Upper lobe of right lung (tissue), 1 donor: Measurements from ENCODE around the gene SCAMP3. TPM values are rescaled to one million over a fixed set of nuclear protein-coding genes. Genes with fewer than 3 reads are reported as not detected.
A peak's percentile ranks its signal among the peaks of the same experiment; 100 is the strongest.
"Not testable (repeated sequence)": the region's sequence is repeated elsewhere in the genome, so short reads cannot be mapped to it uniquely, and the experiment has no call there.

Source experiments
- ATAC-seq: fragments of 200-7000 bp; cut with Tn5 transposase; one replicate; pipeline ENCODE4 v1.9.1; 2020; ENCODE audit warnings: mild to moderate bottlenecking, moderate library complexity
- DNase-seq: peaks from one replicate; pipeline ENCODE4 v3.0.0-alpha.2; 2020
- H3K27ac ChIP-seq: fragments of 200-600 bp; one replicate; pipeline ENCODE4 v1.8.0; 2022
- H3K27me3 ChIP-seq: fragments of 200-600 bp; one replicate; pipeline ENCODE4 v1.8.0; 2022; ENCODE audit warnings: mild to moderate bottlenecking
- H3K36me3 ChIP-seq: fragments of 200-600 bp; one replicate; pipeline ENCODE4 v1.8.0; 2022
- H3K4me1 ChIP-seq: fragments of 200-600 bp; one replicate; pipeline ENCODE4 v1.8.0; 2022
- H3K4me3 ChIP-seq: fragments of 200-600 bp; one replicate; pipeline ENCODE4 v1.8.0; 2022; ENCODE audit warnings: mild to moderate bottlenecking
- H3K9me3 ChIP-seq: fragments of 200-600 bp; one replicate; pipeline ENCODE4 v1.8.0; 2022
- intact Hi-C: fragments of 100-400 bp; cut with DNase I; formaldehyde crosslinking; loops from one replicate; pipeline ENCODE4 v1.11.0; 2022
- total RNA-seq: library from RNA; stranded (reverse); fragmentation: NEBNext Ultra II Directional; extraction: Animal tissue kit (Norgen Biotek cat#: 25700); gene quantifications from one replicate; pipeline ENCODE4 v1.2.1, GENCODE V29; 2021
- TF ChIP-seq, protein P1 (sequence below): fragments of 200-600 bp; IDR thresholded peaks from one replicate; pipeline ENCODE4 v1.8.0; 2022; ENCODE audit warnings: antibody characterized with exemption
- donor health status: DM: no; HTN: yes; CAD: no; lungs with severe emphysema.

The SCAMP3 gene
- total RNA-seq, 1 donor from 2014 or later = 70.9 TPM

GRCh38 chr1:155296661-155297060, 34.5 kb upstream of the SCAMP3 start:
- Histone ChIP-seq H3K4me3 (no peak overlapping the region), H3K9me3 (no peaks in the 10 kb centered on the region), H3K36me3 (no peaks in the 10 kb centered on the region), H3K4me1 (no peaks in the 10 kb centered on the region), H3K27ac (no peak overlapping the region), H3K27me3 (peaks cover 34% of the 10 kb centered on the region)
- DNase-seq = no peak
- intact Hi-C loops = no loop called here
- ATAC-seq = no peak
- TF ChIP-seq, protein P1, sequence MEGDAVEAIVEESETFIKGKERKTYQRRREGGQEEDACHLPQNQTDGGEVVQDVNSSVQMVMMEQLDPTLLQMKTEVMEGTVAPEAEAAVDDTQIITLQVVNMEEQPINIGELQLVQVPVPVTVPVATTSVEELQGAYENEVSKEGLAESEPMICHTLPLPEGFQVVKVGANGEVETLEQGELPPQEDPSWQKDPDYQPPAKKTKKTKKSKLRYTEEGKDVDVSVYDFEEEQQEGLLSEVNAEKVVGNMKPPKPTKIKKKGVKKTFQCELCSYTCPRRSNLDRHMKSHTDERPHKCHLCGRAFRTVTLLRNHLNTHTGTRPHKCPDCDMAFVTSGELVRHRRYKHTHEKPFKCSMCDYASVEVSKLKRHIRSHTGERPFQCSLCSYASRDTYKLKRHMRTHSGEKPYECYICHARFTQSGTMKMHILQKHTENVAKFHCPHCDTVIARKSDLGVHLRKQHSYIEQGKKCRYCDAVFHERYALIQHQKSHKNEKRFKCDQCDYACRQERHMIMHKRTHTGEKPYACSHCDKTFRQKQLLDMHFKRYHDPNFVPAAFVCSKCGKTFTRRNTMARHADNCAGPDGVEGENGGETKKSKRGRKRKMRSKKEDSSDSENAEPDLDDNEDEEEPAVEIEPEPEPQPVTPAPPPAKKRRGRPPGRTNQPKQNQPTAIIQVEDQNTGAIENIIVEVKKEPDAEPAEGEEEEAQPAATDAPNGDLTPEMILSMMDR = no peak

DNA sequence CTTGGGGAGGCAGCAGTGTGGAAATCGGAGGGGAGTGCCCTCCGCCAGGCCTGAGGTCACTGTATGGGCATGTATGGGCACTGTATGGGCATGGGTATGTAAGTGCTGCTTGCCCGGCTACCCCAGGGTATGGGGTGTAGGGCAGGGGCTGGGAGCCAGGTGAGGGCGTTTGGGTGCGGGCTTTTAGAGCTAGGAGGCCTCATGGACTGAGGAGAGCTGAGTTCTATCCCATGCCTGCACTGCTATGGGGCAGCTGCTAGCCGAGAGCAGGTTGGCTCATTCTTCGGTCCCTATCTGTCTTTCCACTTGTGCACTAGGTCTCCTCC, 33.7 kb upstream of the SCAMP3 start:
- intact Hi-C loops = no loop called here
- Histone ChIP-seq H3K4me1 (no peaks in the 10 kb centered on the region), H3K27ac (no peak overlapping the region), H3K36me3 (no peaks in the 10 kb centered on the region), H3K27me3 (peaks cover 34% of the 10 kb centered on the region), H3K4me3 (no peak overlapping the region), H3K9me3 (no peaks in the 10 kb centered on the region)
- DNase-seq = no peak
- ATAC-seq = no peak
- TF ChIP-seq, protein P1 = no peak

DNA sequence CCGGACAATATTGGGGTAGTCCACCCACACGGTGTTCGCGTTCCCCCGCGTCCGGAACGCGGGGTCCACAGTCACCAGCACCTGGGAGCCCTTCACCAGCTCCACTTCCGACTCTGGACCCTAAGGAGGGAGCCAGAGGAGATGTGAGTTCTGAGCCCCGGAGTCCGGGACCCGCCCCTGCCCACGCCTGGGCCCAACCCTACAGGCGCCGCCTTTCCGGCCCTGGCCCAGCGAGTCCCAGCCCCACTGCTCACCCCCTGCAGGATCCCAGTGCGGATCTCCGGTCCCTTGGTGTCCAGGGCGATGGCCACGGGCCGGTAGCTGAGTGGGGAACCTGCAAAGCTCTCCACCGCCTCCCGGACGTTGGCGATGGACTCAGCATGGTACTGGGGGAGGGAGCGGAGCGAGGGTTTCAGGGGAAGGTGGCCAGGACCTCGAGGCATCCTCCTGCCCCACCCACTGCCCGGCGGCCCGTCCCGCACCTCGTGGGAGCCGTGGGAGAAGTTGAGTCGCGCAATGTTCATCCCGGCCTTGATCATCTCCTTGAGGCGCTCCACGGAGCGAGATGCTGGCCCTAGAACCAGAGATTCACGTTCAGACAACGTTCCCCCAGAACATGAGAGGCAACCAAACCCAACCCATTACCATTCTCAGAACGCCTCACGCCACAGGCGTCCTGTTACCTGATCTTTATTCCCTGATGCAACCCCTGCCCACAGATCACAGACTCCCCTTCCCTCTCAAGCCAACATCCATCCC, 33.2 kb upstream of the SCAMP3 start:
- intact Hi-C loops = no loop called here
- no peak overlapping the region for H3K4me3 ChIP-seq
- no peaks in the 10 kb centered on the region for H3K36me3 ChIP-seq
- peak; percentile 48 for ATAC-seq
- H3K4me1 ChIP-seq = no peaks in the 10 kb centered on the region
- DNase-seq = no peak
- no peak overlapping the region for H3K27ac ChIP-seq
- peaks cover 34% of the 10 kb centered on the region for H3K27me3 ChIP-seq
- no peaks in the 10 kb centered on the region for H3K9me3 ChIP-seq
- TF ChIP-seq, protein P1 = no peak

GRCh38 chr1:155294520-155295182, 32.5 kb upstream of the SCAMP3 start:
- Histone ChIP-seq H3K27me3 (peaks cover 34% of the 10 kb centered on the region), H3K4me3 (no peak overlapping the region), H3K27ac (no peak overlapping the region), H3K9me3 (no peaks in the 10 kb centered on the region), H3K36me3 (no peaks in the 10 kb centered on the region), H3K4me1 (no peaks in the 10 kb centered on the region)
- ATAC-seq (peak; percentile 33), DNase-seq (no peak)
- intact Hi-C loops = no loop called here
- TF ChIP-seq, protein P1 = no peak

DNA sequence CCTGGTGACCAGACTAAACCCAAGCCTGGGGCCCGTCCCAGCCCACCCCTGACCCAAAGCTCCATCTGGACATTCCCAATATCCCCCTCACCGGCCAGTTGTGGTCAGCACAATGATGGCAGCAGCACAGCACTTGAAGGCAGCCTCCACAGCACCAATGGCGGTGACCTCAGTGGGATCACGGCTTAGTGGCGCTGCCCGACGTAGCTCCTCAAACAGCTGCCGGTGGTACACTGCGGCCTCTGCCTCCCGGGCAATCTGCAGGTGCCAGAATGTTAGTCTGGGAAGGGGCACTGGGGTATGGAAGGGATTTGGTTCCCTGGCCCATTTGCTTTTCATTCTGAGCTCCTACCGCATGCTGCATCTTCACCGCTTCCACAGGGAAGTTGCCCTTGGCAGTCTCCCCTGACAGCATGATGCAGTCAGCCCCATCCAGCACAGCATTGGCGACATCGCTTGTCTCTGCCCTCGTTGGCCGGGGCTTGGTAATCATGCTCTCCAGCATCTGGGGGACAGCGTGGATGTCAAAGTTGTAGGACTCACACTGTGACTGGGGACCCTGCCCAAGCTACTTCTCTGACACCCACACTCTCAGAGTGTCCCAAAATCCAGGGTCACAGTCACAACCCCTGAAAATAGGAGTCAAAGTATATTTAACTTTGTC, 31.1 kb upstream of the SCAMP3 start:
- H3K4me3 ChIP-seq = no peak overlapping the region
- H3K4me1 ChIP-seq = no peaks in the 10 kb centered on the region
- H3K9me3 ChIP-seq = no peaks in the 10 kb centered on the region
- no peak overlapping the region for H3K27ac ChIP-seq
- intact Hi-C loops = no loop called here
- no peaks in the 10 kb centered on the region for H3K36me3 ChIP-seq
- no peak for DNase-seq
- TF ChIP-seq, protein P1 = no peak
- ATAC-seq = no peak
- peaks cover 34% of the 10 kb centered on the region for H3K27me3 ChIP-seq

GRCh38 chr1:155291006-155291405, 28.8 kb upstream of the SCAMP3 start:
- H3K36me3 ChIP-seq, intact Hi-C loops, H3K4me1 ChIP-seq, DNase-seq, ATAC-seq, H3K4me3 ChIP-seq, H3K27ac ChIP-seq, H3K9me3 ChIP-seq: not testable (repeated sequence)
- H3K27me3 ChIP-seq = peaks cover 22% of the 10 kb centered on the region
